Measurements from ENCODE around the gene PGM2. TPM values are rescaled to one million over a fixed set of nuclear protein-coding genes. Genes with fewer than 3 reads are reported as not detected.

PGM2 gene
- total and polyA plus RNA-seq, 2 experiments from 2014 or later = 11.2 to 17.9 TPM

- H3K79me2 ChIP-seq (ENCODE audit: insufficient read depth) = no peaks in the 10 kb centered on the region
- WGBS, 2 experiments (ENCODE audit: low coverage in 1 of 2, low lambda C conversion rate in 2 of 2, missing lambda C conversion rate in 2 of 2) = 93 to 96% methylated on average over 2 of the region's 2 CpGs
- no peak overlapping the region for H3K4me3 ChIP-seq
- no peaks in the 10 kb centered on the region for H3K4me1 ChIP-seq (ENCODE audit: insufficient read depth)
- H3K27me3 ChIP-seq (replicated peaks; ENCODE audit: insufficient read depth) = no peaks in the 10 kb centered on the region
- in situ Hi-C loops (cut with MboI) = no loop called here
- peaks cover 6% of the 10 kb centered on the region; the same call in 1 of the 2 replicates for H3K36me3 ChIP-seq (ENCODE audit: low read depth)
- no peak for DNase-seq
- TF ChIP-seq EZH2phosphoT487 (IDR thresholded peaks at IDR 0.05; ENCODE audit: insufficient read depth, low read depth) (no peak), EZH2 (IDR thresholded peaks at IDR 0.05; ENCODE audit: insufficient read depth, poor library complexity, severe bottlenecking) (no peak)
- H4K20me1 ChIP-seq (ENCODE audit: insufficient read depth) = no peaks in the 10 kb centered on the region
- H2AFZ ChIP-seq = no peak overlapping the region
- H3K27ac ChIP-seq = no peak overlapping the region
- H3K4me2 ChIP-seq (ENCODE audit: unreplicated experiment) = no peak overlapping the region
- no peaks in the 10 kb centered on the region for H3K9me3 ChIP-seq (ENCODE audit: low read depth)
- H3K9ac ChIP-seq = no peak overlapping the region
- H3F3A ChIP-seq (ENCODE audit: insufficient read depth) = no peaks in the 10 kb centered on the region
- no peaks in the 10 kb centered on the region for H3K9me2 ChIP-seq (ENCODE audit: insufficient read depth)
Measured at GRCh38 chr4:37839426-37839825, 12.9 kb downstream of the PGM2 start.

DNA sequence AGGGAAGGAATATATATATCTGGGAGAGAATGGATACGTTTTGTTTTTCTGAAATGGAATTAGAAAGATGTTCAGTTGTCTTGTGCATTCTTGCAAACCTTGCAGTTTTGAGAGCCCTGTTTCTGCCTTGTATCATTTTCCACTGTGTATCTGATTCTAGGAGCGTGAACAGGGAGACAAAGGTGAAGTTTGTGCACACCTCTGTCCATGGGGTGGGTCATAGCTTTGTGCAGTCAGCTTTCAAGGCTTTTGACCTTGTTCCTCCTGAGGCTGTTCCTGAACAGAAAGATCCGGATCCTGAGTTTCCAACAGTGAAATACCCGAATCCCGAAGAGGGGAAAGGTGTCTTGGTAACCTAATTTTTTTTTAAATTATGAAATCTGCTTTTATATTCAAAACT is 17.7 kb downstream of the PGM2 start:
- no peak overlapping the region for H3K27ac ChIP-seq
- no peaks in the 10 kb centered on the region for H3K79me2 ChIP-seq (ENCODE audit: insufficient read depth)
- WGBS, 2 experiments (ENCODE audit: low coverage in 1 of 2, low lambda C conversion rate in 2 of 2, missing lambda C conversion rate in 2 of 2) = 93 to 97% methylated on average over 5 of the region's 5 CpGs
- no peak overlapping the region for H3K4me3 ChIP-seq
- H3K9me3 ChIP-seq (ENCODE audit: low read depth) = no peaks in the 10 kb centered on the region
- DNase-seq = no peak
- no peak overlapping the region for H3K9ac ChIP-seq
- H3K27me3 ChIP-seq (replicated peaks; ENCODE audit: insufficient read depth) = no peaks in the 10 kb centered on the region
- H3K9me2 ChIP-seq (ENCODE audit: insufficient read depth) = no peaks in the 10 kb centered on the region
- no peaks in the 10 kb centered on the region for H4K20me1 ChIP-seq (ENCODE audit: insufficient read depth)
- in situ Hi-C loops (cut with MboI) = no loop called here
- H3K4me2 ChIP-seq (ENCODE audit: unreplicated experiment) = no peak overlapping the region
- H3K36me3 ChIP-seq (ENCODE audit: low read depth) = peaks cover 6% of the 10 kb centered on the region; the same call in 1 of the 2 replicates
- TF ChIP-seq EZH2 (IDR thresholded peaks at IDR 0.05; ENCODE audit: insufficient read depth, poor library complexity, severe bottlenecking) (no peak), EZH2phosphoT487 (IDR thresholded peaks at IDR 0.05; ENCODE audit: insufficient read depth, low read depth) (no peak)
- no peaks in the 10 kb centered on the region for H3F3A ChIP-seq (ENCODE audit: insufficient read depth)
- H2AFZ ChIP-seq = no peak overlapping the region
- no peaks in the 10 kb centered on the region for H3K4me1 ChIP-seq (ENCODE audit: insufficient read depth)

DNA sequence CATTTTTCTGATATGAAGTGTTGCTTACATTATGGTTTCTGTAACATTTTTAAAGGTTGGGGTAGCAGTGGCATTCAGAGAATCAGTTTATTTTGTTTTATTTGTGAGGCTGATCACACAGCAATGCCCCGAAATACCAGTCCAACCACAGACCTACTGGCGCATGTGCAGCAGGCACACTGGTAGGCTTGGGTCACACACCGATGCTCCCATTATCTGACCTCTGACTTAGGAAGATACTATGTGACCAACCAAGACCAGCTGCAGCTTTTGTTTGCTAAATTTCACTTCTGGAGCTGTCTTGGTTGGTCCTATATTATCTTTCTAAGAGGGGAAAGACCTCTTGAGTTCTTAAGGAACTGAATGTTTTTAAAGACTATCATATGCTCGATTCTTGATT is 18.7 kb downstream of the PGM2 start:
- Histone ChIP-seq H3K36me3 (ENCODE audit: low read depth) (peaks cover 2% of the 10 kb centered on the region), H3K79me2 (ENCODE audit: insufficient read depth) (no peaks in the 10 kb centered on the region), H3F3A (ENCODE audit: insufficient read depth) (no peaks in the 10 kb centered on the region), H3K27ac (no peak overlapping the region), H3K4me1 (ENCODE audit: insufficient read depth) (no peaks in the 10 kb centered on the region), H3K9me2 (ENCODE audit: insufficient read depth) (no peaks in the 10 kb centered on the region), H3K9me3 (ENCODE audit: low read depth) (no peaks in the 10 kb centered on the region), H3K27me3 (replicated peaks; ENCODE audit: insufficient read depth) (no peaks in the 10 kb centered on the region), H4K20me1 (ENCODE audit: insufficient read depth) (no peaks in the 10 kb centered on the region), H3K4me3 (no peak overlapping the region), H3K4me2 (ENCODE audit: unreplicated experiment) (no peak overlapping the region), H3K9ac (no peak overlapping the region), H2AFZ (no peak overlapping the region)
- no peak for DNase-seq
- in situ Hi-C loops (cut with MboI) = no loop called here
- TF ChIP-seq EZH2phosphoT487 (IDR thresholded peaks at IDR 0.05; ENCODE audit: insufficient read depth, low read depth) (no peak), EZH2 (IDR thresholded peaks at IDR 0.05; ENCODE audit: insufficient read depth, poor library complexity, severe bottlenecking) (no peak)
- WGBS, 2 experiments (ENCODE audit: low coverage in 1 of 2, low lambda C conversion rate in 2 of 2, missing lambda C conversion rate in 2 of 2) = 99 to 100% methylated on average over 4 of the region's 4 CpGs

DNA sequence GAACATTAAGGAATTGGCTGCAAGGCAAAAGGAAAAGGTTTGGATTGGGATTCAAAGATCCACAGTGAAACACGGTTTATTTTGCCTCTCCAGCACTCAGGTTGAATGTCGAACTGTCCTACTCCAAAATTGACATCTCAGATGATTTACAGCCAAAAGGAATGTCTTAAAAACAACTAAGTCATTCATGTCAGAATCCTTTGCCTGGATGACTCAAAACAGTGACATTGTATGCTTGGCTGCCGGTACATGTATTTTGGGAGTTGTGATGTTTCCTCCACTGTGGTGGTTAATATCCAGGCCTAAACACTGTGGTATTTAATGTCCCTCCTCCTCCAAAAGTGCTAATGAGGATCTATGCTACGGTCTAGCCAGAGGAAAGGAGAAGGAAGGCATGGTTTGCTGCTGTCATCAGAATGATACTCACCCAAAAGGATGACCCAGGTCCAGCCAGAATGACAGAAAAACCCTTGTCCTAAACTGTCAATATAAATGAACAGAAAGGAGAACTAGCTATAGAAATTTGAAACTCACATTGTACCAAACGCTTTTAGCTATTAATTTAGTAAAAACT is 20.9 kb downstream of the PGM2 start:
- Histone ChIP-seq H3K79me2 (ENCODE audit: insufficient read depth) (no peaks in the 10 kb centered on the region), H3K36me3 (ENCODE audit: low read depth) (no peaks in the 10 kb centered on the region; the same call in none of the 2 replicates), H3K4me2 (ENCODE audit: unreplicated experiment) (no peak overlapping the region), H2AFZ (no peak overlapping the region), H3F3A (ENCODE audit: insufficient read depth) (no peaks in the 10 kb centered on the region), H3K9me3 (ENCODE audit: low read depth) (no peaks in the 10 kb centered on the region), H3K9me2 (ENCODE audit: insufficient read depth) (no peaks in the 10 kb centered on the region), H3K27ac (no peak overlapping the region), H4K20me1 (ENCODE audit: insufficient read depth) (no peaks in the 10 kb centered on the region), H3K9ac (no peak overlapping the region), H3K4me1 (ENCODE audit: insufficient read depth) (no peaks in the 10 kb centered on the region), H3K4me3 (no peak overlapping the region), H3K27me3 (replicated peaks; ENCODE audit: insufficient read depth) (no peaks in the 10 kb centered on the region)
- WGBS, 2 experiments (ENCODE audit: low coverage in 1 of 2, low lambda C conversion rate in 2 of 2, missing lambda C conversion rate in 2 of 2) = 65 to 67% methylated on average over 5 of the region's 5 CpGs
- no peak for DNase-seq
- in situ Hi-C loops (cut with MboI) = no loop called here
- TF ChIP-seq EZH2 (IDR thresholded peaks at IDR 0.05; ENCODE audit: insufficient read depth, poor library complexity, severe bottlenecking) (no peak), EZH2phosphoT487 (IDR thresholded peaks at IDR 0.05; ENCODE audit: insufficient read depth, low read depth) (no peak)
